ENCODE data around the gene ANKRD16. TPM values are rescaled to one million over a fixed set of nuclear protein-coding genes. Genes with fewer than 3 reads are reported as not detected.

Gene ANKRD16
- 10 to 100 TPM in 2 of 6 donors, 1 to 10 TPM in 4; 4.3 to 27.2 (median 7.5) TPM for total RNA-seq

GRCh38 chr10:5889624-5890451, at the start of gene ANKRD16, which contains the start of gene FBH1:
Gene ANKRD16 (minus strand): TSS chr10:5889893. CDS start chr10:5889354, 539 bp downstream.
Gene FBH1 (plus strand): TSS chr10:5890243. CDS start chr10:5890346, 103 bp downstream.
- Histone ChIP-seq H3K4me1 (peaks cover 32 to 46% (median 44%) of the 10 kb centered on the region in 4 donors), H3K36me3 (peaks cover 0 to 25% (median 4%) of the 10 kb centered on the region in 4 donors), H3K4me3 (peak within 1 kb of the TSS; percentile 77 to 99 (median 96)), H3K27ac (peak within 1 kb of the TSS; percentile 85 to 91 (median 87)), H3K9me3 (no peaks in the 10 kb centered on the region), H3K27me3 (no peaks in the 10 kb centered on the region)
- DNase-seq (peak; percentile 98 to 100), ATAC-seq (ENCODE audit: low FRiP score in 2 of 2) (peak; percentile 98)
- WGBS, 2 donors: 0% methylated on average over 42 of the region's 109 CpGs; no CpG with 5 or more reads in 1 of the 2 donors
- no peak for TF ChIP-seq EP300 (IDR thresholded peaks at IDR 0.05)
- peak; percentile 62 to 80 for TF ChIP-seq POLR2AphosphoS5 (IDR thresholded peaks at IDR 0.05)
- peak in 3 of 4 donors; percentile 47 to 89 (median 64) for TF ChIP-seq POLR2A (IDR thresholded peaks at IDR 0.05)
- peak in 2 of 6 experiments; percentile 1 to 46 for TF ChIP-seq CTCF (IDR thresholded peaks at IDR 0.05)

- DNase-seq (no peak), ATAC-seq (ENCODE audit: low FRiP score in 2 of 2) (no peak)
- Histone ChIP-seq H3K4me1 (peaks cover 13 to 23% (median 21%) of the 10 kb centered on the region in 4 donors), H3K27me3 (no peaks in the 10 kb centered on the region), H3K27ac (no peak overlapping the region), H3K9me3 (no peaks in the 10 kb centered on the region), H3K4me3 (no peak overlapping the region), H3K36me3 (peaks cover 6 to 47% (median 32%) of the 10 kb centered on the region in 4 donors)
- 89 to 92% methylated on average over 12 of the region's 12 CpGs for WGBS, 2 donors
- TF ChIP-seq EP300 (IDR thresholded peaks at IDR 0.05): no peak
- no peak for TF ChIP-seq POLR2A (IDR thresholded peaks at IDR 0.05)
- TF ChIP-seq POLR2AphosphoS5 (IDR thresholded peaks at IDR 0.05): no peak
- TF ChIP-seq CTCF (IDR thresholded peaks at IDR 0.05): no peak
These were observed 48.6 kb upstream of the ANKRD16 start for GRCh38 chr10:5938291-5938690.

- no peak overlapping the region for H3K27ac ChIP-seq
- H3K4me3 ChIP-seq: no peak overlapping the region
- H3K27me3 ChIP-seq: no peaks in the 10 kb centered on the region
- H3K36me3 ChIP-seq: peaks cover 6 to 55% (median 37%) of the 10 kb centered on the region in 4 donors
- DNase-seq (peak in 1 of 2 donors; percentile 75), ATAC-seq (ENCODE audit: low FRiP score in 2 of 2) (peak in 1 of 2 donors; percentile 4)
- whole genome bisulfite sequencing, 2 donors: 95% methylated on average over 18 of the region's 18 CpGs; no CpG with 5 or more reads in 1 of the 2 donors
- H3K9me3 ChIP-seq: no peaks in the 10 kb centered on the region
- H3K4me1 ChIP-seq: peaks cover 11 to 16% (median 12%) of the 10 kb centered on the region in 4 donors
- TF ChIP-seq EP300 (IDR thresholded peaks at IDR 0.05): no peak
- no peak for TF ChIP-seq POLR2AphosphoS5 (IDR thresholded peaks at IDR 0.05)
- no peak for TF ChIP-seq CTCF (IDR thresholded peaks at IDR 0.05)
- no peak for TF ChIP-seq POLR2A (IDR thresholded peaks at IDR 0.05)
These were observed 47.3 kb upstream of the ANKRD16 start for GRCh38 chr10:5937016-5937415.

GRCh38 chr10:5935628-5936027, 45.9 kb upstream of the ANKRD16 start:
- peaks cover 0 to 6% (median 2%) of the 10 kb centered on the region in 4 donors for H3K4me1 ChIP-seq
- no peak overlapping the region for H3K4me3 ChIP-seq
- WGBS, 2 donors: 93 to 96% methylated on average over 10 of the region's 10 CpGs
- no peaks in the 10 kb centered on the region for H3K27me3 ChIP-seq
- ATAC-seq (ENCODE audit: low FRiP score in 2 of 2) (no peak), DNase-seq (no peak)
- peaks cover 6 to 66% (median 37%) of the 10 kb centered on the region in 4 donors for H3K36me3 ChIP-seq
- no peaks in the 10 kb centered on the region for H3K9me3 ChIP-seq
- H3K27ac ChIP-seq: no peak overlapping the region
- TF ChIP-seq EP300 (IDR thresholded peaks at IDR 0.05): no peak
- TF ChIP-seq POLR2A (IDR thresholded peaks at IDR 0.05): no peak
- no peak for TF ChIP-seq POLR2AphosphoS5 (IDR thresholded peaks at IDR 0.05)
- no peak for TF ChIP-seq CTCF (IDR thresholded peaks at IDR 0.05)

Data from upper lobe of left lung (tissue), 6 donors.